SU-DHL-6 (cell line): ENCODE data around the gene CTH.
"Not testable (repeated sequence)": the region's sequence is repeated elsewhere in the genome, so short reads cannot be mapped to it uniquely, and the experiment has no call there.

Experiments
- H2AFZ ChIP-seq: fragments of 200-600 bp; sonication (generic); 2 replicates; pipeline ENCODE4 v1.6.1; 2014; ENCODE audit warnings: low read depth, mild to moderate bottlenecking, moderate library complexity, mixed read lengths, antibody characterized with exemption, low read length; ENCODE audit not compliant: severe bottlenecking
- H3F3A ChIP-seq: fragments of 200-600 bp; shearing (Covaris generic); 2 replicates; pipeline ENCODE4 v1.6.0; 2016; ENCODE audit warnings: antibody characterized with exemption, mild to moderate bottlenecking; ENCODE audit not compliant: insufficient read depth
- H3K27ac ChIP-seq: fragments of 200-600 bp; sonication (generic); 2 replicates; pipeline ENCODE4 v1.5.1; 2016; ENCODE audit warnings: low read depth, mild to moderate bottlenecking, low read length, moderate library complexity, mixed read lengths
- H3K27me3 ChIP-seq: fragments of 200-600 bp; sonication (generic), shearing (Covaris generic); 2 replicates; pipeline ENCODE4 v1.6.0; 2014; ENCODE audit warnings: mild to moderate bottlenecking, low read length
- H3K36me3 ChIP-seq: fragments of 200-600 bp; sonication (generic); 2 replicates; pipeline ENCODE4 v1.6.1; 2014; ENCODE audit warnings: mild to moderate bottlenecking, low read length, mixed read lengths
- H3K4me2 ChIP-seq: fragments of 300-600, 200-600 bp; shearing (Covaris generic), sonication (generic); 2 replicates; pipeline ENCODE4 v1.6.0; 2014; ENCODE audit warnings: low read length, low read depth, mild to moderate bottlenecking; ENCODE audit not compliant: poor library complexity, severe bottlenecking
- H3K4me3 ChIP-seq: fragments of 200-600 bp; sonication (generic); 2 replicates; pipeline ENCODE4 v1.5.1; 2014; ENCODE audit warnings: antibody characterized with exemption, low read length, mild to moderate bottlenecking, mixed read lengths; ENCODE audit not compliant: insufficient read depth, poor library complexity, severe bottlenecking
- H3K79me2 ChIP-seq: fragments of 200-600 bp; sonication (generic); 2 replicates; pipeline ENCODE4 v1.6.1; 2014; ENCODE audit warnings: mild to moderate bottlenecking, low read length, moderate library complexity; ENCODE audit not compliant: insufficient read depth
- H3K9ac ChIP-seq: fragments of 200-600 bp; sonication (generic); 2 replicates; pipeline ENCODE4 v1.7.0; 2014; ENCODE audit warnings: mild to moderate bottlenecking, low read length
- H3K9me2 ChIP-seq: fragments of 200-600 bp; sonication (generic); replicated peaks from 2 replicates; pipeline ENCODE4 v1.6.1; 2014; ENCODE audit warnings: low read length; ENCODE audit not compliant: insufficient read depth
- H3K9me3 ChIP-seq: fragments of 200-600 bp; sonication (generic); 2 replicates; pipeline ENCODE4 v1.6.1; 2014; ENCODE audit warnings: low read length, mixed read lengths; ENCODE audit not compliant: insufficient read depth
- H4K20me1 ChIP-seq: fragments of 200-600 bp; sonication (generic); 2 replicates; pipeline ENCODE4 v1.6.1; 2014; ENCODE audit warnings: low read depth, mild to moderate bottlenecking, antibody characterized with exemption, low read length, moderate library complexity, mixed read lengths
- EZH2phosphoT487 ChIP-seq: fragments of 200-600 bp; sonication (generic), shearing (Covaris generic); conservative IDR thresholded peaks from 2 replicates; pipeline ENCODE4 v1.6.1; 2018; ENCODE audit warnings: mild to moderate bottlenecking, antibody characterized with exemption, low read length, moderate library complexity, mixed read lengths
- TF ChIP-seq, protein P1 (sequence below): fragments of 200-600 bp; sonication (generic); IDR thresholded peaks from one replicate; pipeline ENCODE4 v1.5.1; 2017; ENCODE audit warnings: antibody characterized with exemption, mild to moderate bottlenecking, low read length, moderate library complexity; ENCODE audit not compliant: insufficient read depth, poor library complexity, severe bottlenecking

Gene CTH

GRCh38 chr1:70411360-70411844 lies 334 bp downstream of the CTH start:
- H3K9me2 ChIP-seq = no peaks in the 10 kb centered on the region
- TF ChIP-seq, protein P1, sequence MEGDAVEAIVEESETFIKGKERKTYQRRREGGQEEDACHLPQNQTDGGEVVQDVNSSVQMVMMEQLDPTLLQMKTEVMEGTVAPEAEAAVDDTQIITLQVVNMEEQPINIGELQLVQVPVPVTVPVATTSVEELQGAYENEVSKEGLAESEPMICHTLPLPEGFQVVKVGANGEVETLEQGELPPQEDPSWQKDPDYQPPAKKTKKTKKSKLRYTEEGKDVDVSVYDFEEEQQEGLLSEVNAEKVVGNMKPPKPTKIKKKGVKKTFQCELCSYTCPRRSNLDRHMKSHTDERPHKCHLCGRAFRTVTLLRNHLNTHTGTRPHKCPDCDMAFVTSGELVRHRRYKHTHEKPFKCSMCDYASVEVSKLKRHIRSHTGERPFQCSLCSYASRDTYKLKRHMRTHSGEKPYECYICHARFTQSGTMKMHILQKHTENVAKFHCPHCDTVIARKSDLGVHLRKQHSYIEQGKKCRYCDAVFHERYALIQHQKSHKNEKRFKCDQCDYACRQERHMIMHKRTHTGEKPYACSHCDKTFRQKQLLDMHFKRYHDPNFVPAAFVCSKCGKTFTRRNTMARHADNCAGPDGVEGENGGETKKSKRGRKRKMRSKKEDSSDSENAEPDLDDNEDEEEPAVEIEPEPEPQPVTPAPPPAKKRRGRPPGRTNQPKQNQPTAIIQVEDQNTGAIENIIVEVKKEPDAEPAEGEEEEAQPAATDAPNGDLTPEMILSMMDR = no peak
- TF ChIP-seq EZH2phosphoT487 = no peak
- H3K9me3 ChIP-seq = no peaks in the 10 kb centered on the region
- peak overlapping the region; percentile 94 for H3K4me3 ChIP-seq
- H3K79me2 ChIP-seq = peaks cover 8% of the 10 kb centered on the region; the same call in 1 of the 2 replicates
- peaks cover 3% of the 10 kb centered on the region; the same call in 1 of the 2 replicates for H3F3A ChIP-seq
- peak overlapping the region; percentile 71 for H3K9ac ChIP-seq
- H4K20me1 ChIP-seq = no peaks in the 10 kb centered on the region
- no peaks in the 10 kb centered on the region for H3K27me3 ChIP-seq
- H3K27ac ChIP-seq = peak overlapping the region; percentile 46
- H3K4me2 ChIP-seq = peak overlapping the region; percentile 72
- H2AFZ ChIP-seq = peak overlapping the region; percentile 97
- H3K36me3 ChIP-seq = no peaks in the 10 kb centered on the region

GRCh38 chr1:70415882-70416281 lies 4.8 kb downstream of the CTH start:
- Histone ChIP-seq H2AFZ (no peak overlapping the region), H3K9me2 (no peaks in the 10 kb centered on the region), H4K20me1 (no peaks in the 10 kb centered on the region), H3K27me3 (no peaks in the 10 kb centered on the region), H3K36me3 (no peaks in the 10 kb centered on the region; the same call in 1 of the 2 replicates), H3K27ac (no peak overlapping the region), H3K9ac (no peak overlapping the region), H3F3A (peaks cover 3% of the 10 kb centered on the region; the same call in 1 of the 2 replicates), H3K4me2 (no peak overlapping the region), H3K4me3 (no peak overlapping the region), H3K79me2 (peaks cover 8% of the 10 kb centered on the region; the same call in 1 of the 2 replicates), H3K9me3 (no peaks in the 10 kb centered on the region)
- no peak for TF ChIP-seq EZH2phosphoT487
- TF ChIP-seq, protein P1 = no peak

- not testable (repeated sequence) for H3K9me2 ChIP-seq, H3K36me3 ChIP-seq, H3K9ac ChIP-seq, H4K20me1 ChIP-seq, H3K9me3 ChIP-seq, H3K27me3 ChIP-seq, H2AFZ ChIP-seq, H3K27ac ChIP-seq, H3K4me3 ChIP-seq, H3F3A ChIP-seq, H3K4me2 ChIP-seq, H3K79me2 ChIP-seq
Measured at GRCh38 chr1:70418973-70419734, 8.1 kb downstream of the CTH start.

GRCh38 chr1:70420320-70420719 lies 9.3 kb downstream of the CTH start:
- Histone ChIP-seq H3K9me3 (no peaks in the 10 kb centered on the region), H3K27me3 (no peaks in the 10 kb centered on the region), H3F3A (peaks cover 3% of the 10 kb centered on the region; the same call in 1 of the 2 replicates), H3K9me2 (no peaks in the 10 kb centered on the region), H3K27ac (no peak overlapping the region), H2AFZ (no peak overlapping the region), H3K4me3 (no peak overlapping the region), H4K20me1 (no peaks in the 10 kb centered on the region), H3K9ac (no peak overlapping the region), H3K36me3 (no peaks in the 10 kb centered on the region; the same call in 1 of the 2 replicates), H3K79me2 (no peaks in the 10 kb centered on the region), H3K4me2 (no peak overlapping the region)
- TF ChIP-seq EZH2phosphoT487 = no peak
- TF ChIP-seq, protein P1 = no peak
